GM20000 (cell line): Measurements from ENCODE around the gene CCDC85C.

Experiments
- DNase-seq: peaks from one replicate; pipeline ENCODE4 v3.0.0; 2012; ENCODE audit warnings: low spot score
- TF ChIP-seq, protein P1 (sequence below): IDR thresholded peaks from 2 replicates; pipeline ENCODE4 v1.5.1; 2012; ENCODE audit warnings: mild to moderate bottlenecking, control low read depth; ENCODE audit errors: extremely low read depth, missing control alignments

The CCDC85C gene

GRCh38 chr14:99562856-99563748, 40.9 kb downstream of the CCDC85C start:
- TF ChIP-seq, protein P1, sequence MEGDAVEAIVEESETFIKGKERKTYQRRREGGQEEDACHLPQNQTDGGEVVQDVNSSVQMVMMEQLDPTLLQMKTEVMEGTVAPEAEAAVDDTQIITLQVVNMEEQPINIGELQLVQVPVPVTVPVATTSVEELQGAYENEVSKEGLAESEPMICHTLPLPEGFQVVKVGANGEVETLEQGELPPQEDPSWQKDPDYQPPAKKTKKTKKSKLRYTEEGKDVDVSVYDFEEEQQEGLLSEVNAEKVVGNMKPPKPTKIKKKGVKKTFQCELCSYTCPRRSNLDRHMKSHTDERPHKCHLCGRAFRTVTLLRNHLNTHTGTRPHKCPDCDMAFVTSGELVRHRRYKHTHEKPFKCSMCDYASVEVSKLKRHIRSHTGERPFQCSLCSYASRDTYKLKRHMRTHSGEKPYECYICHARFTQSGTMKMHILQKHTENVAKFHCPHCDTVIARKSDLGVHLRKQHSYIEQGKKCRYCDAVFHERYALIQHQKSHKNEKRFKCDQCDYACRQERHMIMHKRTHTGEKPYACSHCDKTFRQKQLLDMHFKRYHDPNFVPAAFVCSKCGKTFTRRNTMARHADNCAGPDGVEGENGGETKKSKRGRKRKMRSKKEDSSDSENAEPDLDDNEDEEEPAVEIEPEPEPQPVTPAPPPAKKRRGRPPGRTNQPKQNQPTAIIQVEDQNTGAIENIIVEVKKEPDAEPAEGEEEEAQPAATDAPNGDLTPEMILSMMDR, result no peak
- no peak for DNase-seq

- DNase-seq, result no peak
- TF ChIP-seq, protein P1, result no peak
These were observed 42.1 kb downstream of the CCDC85C start for GRCh38 chr14:99561864-99562263.

GRCh38 chr14:99560922-99561683, 42.9 kb downstream of the CCDC85C start:
- TF ChIP-seq, protein P1, result no peak

DNA sequence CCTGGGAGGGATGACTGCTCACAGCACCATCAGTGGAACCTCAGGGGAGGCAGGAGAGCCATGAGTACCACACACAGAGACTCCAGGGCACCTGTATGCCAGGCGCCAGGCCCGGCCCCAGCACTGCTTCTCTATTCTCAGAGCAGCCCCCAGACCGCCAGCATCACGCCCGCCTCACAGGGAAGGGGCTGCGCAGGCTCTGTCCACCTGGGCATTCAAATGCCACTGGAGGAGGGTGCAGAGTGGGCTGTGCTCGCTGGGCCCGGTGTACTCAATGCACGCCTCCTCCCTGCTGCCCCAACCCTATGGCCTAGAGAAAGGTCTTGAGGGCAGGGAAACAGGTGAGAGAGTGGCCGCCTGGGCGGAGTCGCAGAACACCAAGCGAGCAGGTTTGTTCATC, 43.6 kb downstream of the CCDC85C start:
- no peak for DNase-seq

More at GRCh38 chr14:99560922-99561683, 42.9 kb downstream of the CCDC85C start:
- DNase-seq, result no peak

DNA sequence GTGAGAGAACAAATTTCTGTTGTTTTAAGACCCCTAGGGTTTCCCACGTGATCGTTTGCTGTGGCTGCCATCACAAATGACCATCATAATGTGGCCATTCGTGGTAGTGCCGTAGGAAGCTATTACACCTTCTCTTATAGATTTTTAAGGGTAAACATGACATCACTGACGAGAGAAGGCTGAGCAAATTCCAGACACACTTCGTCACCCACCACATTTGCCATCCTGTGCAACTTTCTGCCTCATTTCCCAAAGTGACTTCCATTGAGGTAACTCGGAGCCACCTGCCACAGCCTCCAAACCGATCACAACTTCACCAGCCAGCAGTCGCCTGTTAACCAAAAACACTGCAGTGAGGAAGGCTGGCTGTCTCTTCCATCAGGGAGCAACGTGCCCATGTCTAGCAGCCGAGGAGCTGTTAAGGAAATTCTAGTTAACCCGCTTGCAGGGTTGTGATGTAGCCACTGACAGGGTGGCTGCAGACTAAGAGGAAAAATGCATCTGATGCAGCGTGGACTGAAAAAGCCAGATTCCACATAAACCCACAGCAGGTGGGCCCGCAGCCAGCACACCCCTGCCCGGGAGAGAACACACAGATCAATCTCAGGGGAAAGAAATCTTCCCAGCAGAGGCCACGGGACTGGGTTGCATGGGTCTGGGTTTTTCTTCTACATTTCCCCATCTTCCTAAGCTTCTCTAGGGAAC, 44.6 kb downstream of the CCDC85C start:
- DNase-seq, result no peak
- TF ChIP-seq, protein P1, result no peak

More for the DNA sequence above, 43.6 kb downstream of the CCDC85C start:
- TF ChIP-seq, protein P1, result no peak

DNA sequence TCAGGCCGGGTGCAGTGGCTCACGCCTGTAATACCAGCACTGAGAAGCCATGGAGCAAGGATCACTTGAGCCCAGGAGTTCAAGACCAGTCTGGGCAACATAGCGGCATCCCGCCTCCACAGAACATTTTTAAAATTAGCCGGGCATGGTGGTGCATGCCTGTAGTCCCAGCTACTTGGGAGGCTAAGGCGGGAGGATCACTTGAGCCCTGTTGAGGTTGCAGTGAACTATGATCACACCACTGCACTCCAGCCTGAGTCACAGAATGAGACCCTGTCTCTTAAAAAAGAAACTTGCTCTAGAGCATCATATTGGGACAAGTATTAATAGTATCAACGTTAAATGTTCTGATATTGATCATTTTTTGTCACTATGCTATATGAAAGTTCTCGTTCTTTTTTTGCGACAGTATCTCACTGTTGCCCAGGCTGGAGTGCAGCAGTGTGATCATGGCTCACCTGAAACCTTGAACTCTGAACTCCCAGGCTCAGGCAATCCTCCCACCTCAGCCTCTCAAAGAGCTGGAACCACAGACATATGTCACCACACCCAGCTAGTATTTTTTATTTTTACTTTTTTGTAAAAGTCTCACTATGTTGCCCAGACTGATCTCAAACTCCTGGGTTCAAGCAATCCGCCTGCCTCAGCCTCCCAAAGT, 47.7 kb downstream of the CCDC85C start:
- TF ChIP-seq, protein P1, result no peak
- no peak for DNase-seq
